ENCODE data around the gene KRTAP10-12.
"Not testable (repeated sequence)": the region's sequence is repeated elsewhere in the genome, so short reads cannot be mapped to it uniquely, and the experiment has no call there.

Gene KRTAP10-12

DNA sequence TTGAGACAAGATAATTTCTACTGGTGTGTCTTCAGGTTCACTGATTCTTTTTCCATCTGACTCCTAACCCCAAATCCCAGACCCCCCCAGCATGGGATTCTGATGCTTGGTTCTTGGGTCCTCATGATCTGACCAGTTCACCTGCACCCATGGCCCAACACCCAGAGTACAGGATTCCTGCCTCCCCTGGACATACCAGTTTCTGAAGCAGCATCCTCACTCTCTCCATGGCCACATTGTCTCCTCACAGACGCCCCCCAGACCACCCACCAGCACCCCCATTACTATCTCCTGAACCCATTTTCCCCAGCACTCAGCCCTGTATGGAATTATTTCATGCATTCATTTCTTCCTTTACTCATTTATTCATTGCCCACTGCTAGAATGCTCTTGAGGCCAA lies 40.1 kb upstream of the KRTAP10-12 start:
- Histone ChIP-seq H3K36me3 (ENCODE audit: control insufficient read depth, insufficient read depth, low read length) (no peaks in the 10 kb centered on the region), H3K9me3 (ENCODE audit: control insufficient read depth, low read length) (peaks cover 10% of the 10 kb centered on the region), H3K4me3 (ENCODE audit: extremely low read depth, insufficient read depth, low read length, poor library complexity, severe bottlenecking) (no peak overlapping the region), H3K27ac (ENCODE audit: low read depth, low read length, severe bottlenecking) (no peak overlapping the region), H3K4me1 (ENCODE audit: control insufficient read depth, insufficient read depth, low read length, poor library complexity, severe bottlenecking) (peaks cover 7% of the 10 kb centered on the region)
- WGBS, 2 experiments (ENCODE audit: insufficient coverage in 2 of 2), result 75 to 80% methylated on average over 1 of the region's 1 CpG

DNA sequence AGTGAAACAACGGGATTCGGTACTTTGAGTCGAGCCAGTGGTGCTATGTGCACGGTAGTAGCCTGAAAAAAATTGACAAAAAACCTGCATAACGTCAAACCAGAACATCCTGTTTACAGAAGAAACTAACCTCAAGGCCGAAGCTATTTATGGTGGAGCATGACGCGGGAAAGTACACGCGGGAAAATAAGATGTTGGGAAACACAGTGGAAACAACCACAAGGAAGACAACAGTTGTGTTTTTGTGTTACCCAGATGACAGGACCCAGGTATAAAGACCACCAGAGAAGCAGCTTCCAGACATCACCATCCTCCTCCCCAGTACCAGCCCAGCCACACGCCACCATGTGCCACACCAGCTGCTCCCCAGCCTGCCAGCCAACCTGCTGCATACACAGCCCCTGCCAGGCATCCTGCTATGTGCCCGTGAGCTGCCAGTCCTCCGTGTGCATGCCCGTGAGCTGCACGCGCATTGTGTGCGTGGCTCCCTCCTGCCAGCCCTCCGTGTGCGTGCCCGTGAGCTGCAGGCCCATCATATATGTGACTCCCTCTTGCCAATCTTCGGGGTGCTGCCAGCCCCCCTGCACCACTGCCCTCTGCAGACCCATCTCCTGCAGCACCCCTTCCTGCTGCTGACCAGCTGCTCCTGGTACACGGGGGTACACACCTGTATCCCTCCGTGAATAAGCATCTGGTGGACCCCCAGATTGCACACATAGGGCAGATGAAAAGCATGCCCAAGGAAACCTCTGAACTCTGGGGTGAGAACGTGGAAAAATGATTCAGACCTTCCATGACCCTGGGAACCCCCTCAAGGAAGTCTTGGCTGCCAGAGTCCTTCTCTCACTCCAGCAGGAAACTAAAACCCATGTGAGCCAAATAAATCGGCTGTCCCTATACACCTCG lies 39.1 kb upstream of the KRTAP10-12 start, which contains the start of gene KRTAP12-3:
Gene KRTAP12-3 (plus strand): TSS at position 298 of the 906 bp plus-strand sequence. CDS start 48 bp downstream, at position 346.
- Histone ChIP-seq H3K36me3 (ENCODE audit: control insufficient read depth, insufficient read depth, low read length) (no peaks in the 10 kb centered on the region), H3K4me1 (ENCODE audit: control insufficient read depth, insufficient read depth, low read length, poor library complexity, severe bottlenecking) (peaks cover 7% of the 10 kb centered on the region), H3K27ac (ENCODE audit: low read depth, low read length, severe bottlenecking) (no peak within 1 kb of the TSS), H3K9me3 (ENCODE audit: control insufficient read depth, low read length) (peaks cover 10% of the 10 kb centered on the region), H3K4me3 (ENCODE audit: extremely low read depth, insufficient read depth, low read length, poor library complexity, severe bottlenecking) (no peak within 1 kb of the TSS)
- 88 to 94% methylated on average over 21 to 26 of the region's 26 CpGs for WGBS, 2 experiments (ENCODE audit: insufficient coverage in 2 of 2)

DNA sequence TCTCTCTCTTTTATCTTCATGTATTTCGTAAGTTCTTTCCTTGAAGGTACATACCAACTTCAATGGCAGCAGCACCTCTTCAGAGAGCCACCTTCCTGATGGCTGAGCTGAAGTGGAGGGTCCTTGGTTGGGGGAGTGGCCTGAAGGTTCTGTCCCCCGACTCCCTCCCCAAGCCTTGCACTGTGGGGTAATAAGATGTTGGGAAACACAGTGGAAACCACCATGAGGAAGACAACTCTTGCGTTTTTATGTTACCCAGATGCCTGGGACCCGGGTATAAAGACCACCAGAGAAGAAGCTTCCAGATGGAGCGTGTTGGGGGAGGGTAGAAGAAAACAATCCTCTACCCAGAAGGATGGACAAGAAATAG lies 38.4 kb upstream of the KRTAP10-12 start:
- Histone ChIP-seq H3K9me3 (ENCODE audit: control insufficient read depth, low read length) (peaks cover 10% of the 10 kb centered on the region), H3K27ac (ENCODE audit: low read depth, low read length, severe bottlenecking) (no peak overlapping the region)
- WGBS, 2 experiments (ENCODE audit: insufficient coverage in 2 of 2), result 97 to 100% methylated on average over 3 of the region's 5 CpGs

DNA sequence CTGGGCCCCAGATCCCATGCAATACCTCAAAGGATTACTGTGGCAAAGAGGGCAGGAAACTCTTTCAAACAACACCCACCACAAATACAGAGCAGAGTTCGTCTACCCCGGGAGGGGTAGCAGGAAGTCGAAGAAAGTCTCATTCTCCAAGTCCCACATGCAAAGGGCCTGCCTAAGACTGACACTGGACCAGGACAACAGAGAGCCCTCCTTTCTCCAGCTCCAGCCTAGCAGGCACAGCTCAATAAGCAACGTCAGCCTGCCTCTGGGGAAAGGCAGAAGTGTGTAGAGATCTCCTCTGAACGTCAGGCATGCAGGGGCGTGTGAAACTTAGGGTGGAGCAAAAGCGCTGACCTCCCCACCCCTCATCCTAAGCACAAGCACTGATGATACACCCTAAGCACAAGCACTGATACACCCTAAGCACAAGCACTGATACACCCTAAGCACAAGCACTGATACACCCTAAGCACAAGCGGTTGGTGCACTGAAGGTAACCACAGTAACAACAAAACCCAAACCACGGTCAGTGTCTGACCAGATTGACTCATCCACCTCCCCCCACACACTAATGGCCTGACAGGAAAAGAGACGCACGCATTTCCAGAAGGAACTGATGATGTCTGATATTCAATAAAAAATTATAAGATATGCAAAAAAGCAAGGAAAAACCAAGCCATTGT lies 37.9 kb upstream of the KRTAP10-12 start:
- 77 to 80% methylated on average over 4 to 6 of the region's 11 CpGs for WGBS, 2 experiments (ENCODE audit: insufficient coverage in 2 of 2)
- H3K27ac ChIP-seq (ENCODE audit: low read depth, low read length, severe bottlenecking), result no peak overlapping the region

More for the DNA sequence above, 38.4 kb upstream of the KRTAP10-12 start:
- Histone ChIP-seq H3K4me3 (ENCODE audit: extremely low read depth, insufficient read depth, low read length, poor library complexity, severe bottlenecking) (no peak overlapping the region), H3K36me3 (ENCODE audit: control insufficient read depth, insufficient read depth, low read length) (no peaks in the 10 kb centered on the region), H3K4me1 (ENCODE audit: control insufficient read depth, insufficient read depth, low read length, poor library complexity, severe bottlenecking) (peaks cover 7% of the 10 kb centered on the region)

DNA sequence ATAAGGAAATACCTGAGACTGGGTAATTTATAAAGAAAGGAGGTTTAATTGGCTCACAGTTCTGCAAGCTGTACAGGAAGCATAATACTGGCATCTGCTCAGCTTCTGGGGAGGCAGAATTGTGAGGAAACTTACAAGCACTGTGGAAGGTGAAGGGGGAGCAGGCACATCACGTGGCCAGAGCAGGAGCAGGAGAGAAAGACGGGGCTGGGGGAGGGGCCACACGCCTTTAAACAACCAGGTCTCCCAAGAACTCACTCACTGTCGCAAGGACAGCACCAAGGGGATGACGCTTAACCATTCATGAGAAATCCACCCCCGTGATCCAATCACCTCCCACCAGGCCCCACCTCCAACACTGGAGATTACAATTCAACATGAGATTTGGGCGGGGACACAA lies 35.4 kb upstream of the KRTAP10-12 start:
- H3K36me3 ChIP-seq (ENCODE audit: control insufficient read depth, insufficient read depth, low read length); H3K4me3 ChIP-seq (ENCODE audit: extremely low read depth, insufficient read depth, low read length, poor library complexity, severe bottlenecking); H3K4me1 ChIP-seq (ENCODE audit: control insufficient read depth, insufficient read depth, low read length, poor library complexity, severe bottlenecking); H3K27ac ChIP-seq (ENCODE audit: low read depth, low read length, severe bottlenecking): not testable (repeated sequence)
- WGBS, 2 experiments (ENCODE audit: insufficient coverage in 2 of 2), result 25 to 60% methylated on average over 2 to 3 of the region's 7 CpGs
- H3K9me3 ChIP-seq (ENCODE audit: control insufficient read depth, low read length), result peaks cover 10% of the 10 kb centered on the region

More for the DNA sequence above, 37.9 kb upstream of the KRTAP10-12 start:
- Histone ChIP-seq H3K36me3 (ENCODE audit: control insufficient read depth, insufficient read depth, low read length) (no peaks in the 10 kb centered on the region), H3K4me3 (ENCODE audit: extremely low read depth, insufficient read depth, low read length, poor library complexity, severe bottlenecking) (no peak overlapping the region), H3K4me1 (ENCODE audit: control insufficient read depth, insufficient read depth, low read length, poor library complexity, severe bottlenecking) (peaks cover 7% of the 10 kb centered on the region), H3K9me3 (ENCODE audit: control insufficient read depth, low read length) (peaks cover 10% of the 10 kb centered on the region)

DNA sequence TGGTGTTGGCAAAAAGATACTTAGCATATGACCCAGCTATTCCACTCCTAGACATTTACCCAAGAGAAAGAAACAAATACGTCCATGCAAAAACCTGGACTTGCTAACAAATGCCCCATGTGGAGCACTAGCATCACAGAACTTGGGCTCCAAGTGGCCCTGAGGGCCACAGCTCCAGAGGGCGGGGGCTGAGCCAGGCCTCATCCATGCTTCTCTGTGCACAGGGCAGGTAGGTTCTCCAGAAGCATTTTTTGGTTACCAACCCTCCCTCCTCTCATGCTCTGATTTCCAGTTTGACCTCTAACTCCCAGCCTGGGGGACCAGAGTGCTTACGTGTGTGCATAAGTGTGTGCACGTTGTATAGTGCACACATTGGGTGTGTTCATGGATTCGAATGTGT lies 32.3 kb upstream of the KRTAP10-12 start:
- WGBS, 2 experiments (ENCODE audit: insufficient coverage in 2 of 2), result 86 to 90% methylated on average over 2 to 3 of the region's 5 CpGs
- H3K27ac ChIP-seq (ENCODE audit: low read depth, low read length, severe bottlenecking), result no peak overlapping the region
- no peak overlapping the region for H3K4me3 ChIP-seq (ENCODE audit: extremely low read depth, insufficient read depth, low read length, poor library complexity, severe bottlenecking)
- H3K9me3 ChIP-seq (ENCODE audit: control insufficient read depth, low read length), result peaks cover 12% of the 10 kb centered on the region
- no peaks in the 10 kb centered on the region for H3K36me3 ChIP-seq (ENCODE audit: control insufficient read depth, insufficient read depth, low read length)
- no peaks in the 10 kb centered on the region for H3K4me1 ChIP-seq (ENCODE audit: control insufficient read depth, insufficient read depth, low read length, poor library complexity, severe bottlenecking)

DNA sequence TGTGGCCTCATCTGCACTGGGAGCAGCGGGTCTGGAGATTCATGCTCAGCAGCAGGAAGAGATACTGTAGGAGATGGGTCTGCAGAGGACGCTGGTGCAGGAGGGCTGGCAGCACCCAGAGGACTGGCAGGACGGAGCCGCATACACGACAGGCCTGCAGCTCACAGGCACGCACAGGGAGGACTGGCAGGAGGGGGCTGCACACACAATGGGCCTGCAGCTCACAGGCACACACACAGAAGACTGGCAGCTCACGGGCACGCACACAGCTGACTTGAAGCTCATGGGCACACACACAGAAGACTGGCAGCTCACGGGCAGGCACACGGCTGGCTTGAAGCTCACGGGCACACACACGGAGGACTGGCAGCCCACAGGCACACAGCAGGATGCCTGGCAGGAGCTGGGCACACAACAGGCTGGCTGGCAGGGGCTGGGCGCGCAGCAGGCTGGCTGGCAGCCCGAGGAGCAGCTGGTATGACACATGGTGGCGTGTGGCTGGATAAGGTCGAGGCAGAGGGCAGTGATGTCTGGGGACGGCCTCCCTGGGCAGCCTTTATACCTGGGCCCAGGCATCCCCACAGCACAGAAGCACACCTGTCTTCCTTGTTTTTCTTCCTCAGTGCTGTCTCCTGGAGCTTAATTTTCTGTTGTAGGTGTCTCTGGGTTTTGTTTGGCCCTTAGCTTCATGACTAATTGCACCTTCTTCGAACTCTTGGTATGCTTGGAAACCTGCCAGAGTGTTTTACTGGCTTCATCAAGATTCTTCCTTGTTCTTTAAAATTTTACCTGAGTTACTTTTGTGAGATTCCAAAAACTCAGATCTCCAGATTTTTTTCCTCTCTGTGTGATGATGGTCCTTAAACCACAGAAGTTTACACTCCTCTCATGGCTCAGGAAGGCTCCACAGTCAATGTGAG lies 30.3 kb upstream of the KRTAP10-12 start, which contains the start of gene KRTAP12-2:
Gene KRTAP12-2 (minus strand): TSS at position 527 of the 920 bp plus-strand sequence. CDS start 41 bp downstream, at position 486.
- no peak within 1 kb of the TSS for H3K4me3 ChIP-seq (ENCODE audit: extremely low read depth, insufficient read depth, low read length, poor library complexity, severe bottlenecking)
- no peak within 1 kb of the TSS for H3K27ac ChIP-seq (ENCODE audit: low read depth, low read length, severe bottlenecking)
- no peaks in the 10 kb centered on the region for H3K4me1 ChIP-seq (ENCODE audit: control insufficient read depth, insufficient read depth, low read length, poor library complexity, severe bottlenecking)
- H3K9me3 ChIP-seq (ENCODE audit: control insufficient read depth, low read length), result peaks cover 23% of the 10 kb centered on the region
- 87 to 92% methylated on average over 13 to 14 of the region's 19 CpGs for WGBS, 2 experiments (ENCODE audit: insufficient coverage in 2 of 2)
- H3K36me3 ChIP-seq (ENCODE audit: control insufficient read depth, insufficient read depth, low read length), result no peaks in the 10 kb centered on the region

DNA sequence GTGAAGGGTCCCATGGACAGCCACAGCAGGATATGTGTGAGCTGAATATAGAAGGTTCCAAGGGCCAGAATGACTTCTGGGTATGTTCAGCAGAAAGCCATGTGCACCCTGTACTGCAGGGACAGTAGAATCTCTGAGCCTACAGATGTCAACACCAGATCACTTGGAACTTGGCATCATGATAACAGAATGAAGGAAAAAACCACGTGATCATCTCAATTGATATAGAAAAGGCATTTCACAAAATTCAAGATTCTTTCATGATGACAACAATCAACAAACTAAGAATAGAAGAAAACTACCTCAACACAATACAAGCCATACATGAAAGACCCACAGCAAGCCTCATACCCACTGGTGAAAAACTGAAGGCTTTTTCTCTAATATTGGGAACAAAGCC lies 29.4 kb upstream of the KRTAP10-12 start:
- WGBS, 2 experiments (ENCODE audit: insufficient coverage in 2 of 2), result 83% methylated on average over 1 of the region's 1 CpG; no CpG with 5 or more reads in 1 of the 2 experiments

DNA sequence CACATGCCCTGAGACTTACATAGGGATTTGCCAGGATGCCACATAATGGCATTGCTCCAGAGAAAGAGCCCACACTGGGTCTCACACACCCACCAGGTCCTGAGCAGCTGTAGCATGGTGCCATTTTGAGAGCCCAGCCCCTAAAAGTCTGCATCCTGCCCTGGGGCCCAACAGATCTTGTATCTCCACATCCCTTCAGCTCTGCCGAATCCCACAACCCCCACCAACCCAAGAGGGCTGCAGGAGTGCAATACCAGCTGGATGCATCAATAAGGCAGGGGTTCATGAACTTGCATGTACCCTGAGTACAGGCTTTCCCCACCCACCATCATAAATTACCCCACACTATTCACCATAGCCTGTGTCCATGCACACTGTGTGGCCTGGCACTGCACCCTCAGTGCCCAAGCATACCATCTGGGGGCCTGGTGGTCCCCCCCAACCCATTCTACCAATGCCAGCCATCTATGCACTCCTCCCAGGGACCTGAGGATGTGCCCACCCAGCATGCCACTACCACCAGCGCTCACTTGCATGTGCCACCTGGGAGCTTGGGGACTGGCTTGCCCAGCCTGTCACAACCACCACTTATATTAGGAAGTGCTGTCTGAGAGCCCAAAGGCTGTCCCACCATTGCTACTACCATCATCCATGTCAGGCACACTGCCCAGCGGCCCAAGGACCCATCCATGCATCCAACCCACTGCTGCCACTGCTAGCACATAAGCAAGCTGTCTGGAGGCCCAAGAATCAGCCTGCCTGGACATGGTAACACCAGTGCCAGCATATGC lies 26.1 kb upstream of the KRTAP10-12 start:
- 84 to 87% methylated on average over 2 to 3 of the region's 3 CpGs for WGBS, 2 experiments (ENCODE audit: insufficient coverage in 2 of 2)
- H3K4me3 ChIP-seq (ENCODE audit: extremely low read depth, insufficient read depth, low read length, poor library complexity, severe bottlenecking), result no peak overlapping the region
- H3K9me3 ChIP-seq (ENCODE audit: control insufficient read depth, low read length), result peaks cover 28% of the 10 kb centered on the region
- H3K36me3 ChIP-seq (ENCODE audit: control insufficient read depth, insufficient read depth, low read length), result no peaks in the 10 kb centered on the region
- H3K4me1 ChIP-seq (ENCODE audit: control insufficient read depth, insufficient read depth, low read length, poor library complexity, severe bottlenecking), result no peaks in the 10 kb centered on the region
- H3K27ac ChIP-seq (ENCODE audit: low read depth, low read length, severe bottlenecking), result no peak overlapping the region

More for the DNA sequence above, 29.4 kb upstream of the KRTAP10-12 start:
- no peaks in the 10 kb centered on the region for H3K4me1 ChIP-seq (ENCODE audit: control insufficient read depth, insufficient read depth, low read length, poor library complexity, severe bottlenecking)
- no peak overlapping the region for H3K4me3 ChIP-seq (ENCODE audit: extremely low read depth, insufficient read depth, low read length, poor library complexity, severe bottlenecking)
- no peak overlapping the region for H3K27ac ChIP-seq (ENCODE audit: low read depth, low read length, severe bottlenecking)
- no peaks in the 10 kb centered on the region for H3K36me3 ChIP-seq (ENCODE audit: control insufficient read depth, insufficient read depth, low read length)
- peaks cover 25% of the 10 kb centered on the region for H3K9me3 ChIP-seq (ENCODE audit: control insufficient read depth, low read length)

All from mesodermal cell (in vitro differentiated cells).